NCI-H1092 (cell line): Measurements from ENCODE around the gene ANKRD13B.

Experiments used
- DNase-seq: peaks from one replicate; lab custom pipeline; 2025; lab: John Stamatoyannopoulos, UW

ANKRD13B gene

DNA sequence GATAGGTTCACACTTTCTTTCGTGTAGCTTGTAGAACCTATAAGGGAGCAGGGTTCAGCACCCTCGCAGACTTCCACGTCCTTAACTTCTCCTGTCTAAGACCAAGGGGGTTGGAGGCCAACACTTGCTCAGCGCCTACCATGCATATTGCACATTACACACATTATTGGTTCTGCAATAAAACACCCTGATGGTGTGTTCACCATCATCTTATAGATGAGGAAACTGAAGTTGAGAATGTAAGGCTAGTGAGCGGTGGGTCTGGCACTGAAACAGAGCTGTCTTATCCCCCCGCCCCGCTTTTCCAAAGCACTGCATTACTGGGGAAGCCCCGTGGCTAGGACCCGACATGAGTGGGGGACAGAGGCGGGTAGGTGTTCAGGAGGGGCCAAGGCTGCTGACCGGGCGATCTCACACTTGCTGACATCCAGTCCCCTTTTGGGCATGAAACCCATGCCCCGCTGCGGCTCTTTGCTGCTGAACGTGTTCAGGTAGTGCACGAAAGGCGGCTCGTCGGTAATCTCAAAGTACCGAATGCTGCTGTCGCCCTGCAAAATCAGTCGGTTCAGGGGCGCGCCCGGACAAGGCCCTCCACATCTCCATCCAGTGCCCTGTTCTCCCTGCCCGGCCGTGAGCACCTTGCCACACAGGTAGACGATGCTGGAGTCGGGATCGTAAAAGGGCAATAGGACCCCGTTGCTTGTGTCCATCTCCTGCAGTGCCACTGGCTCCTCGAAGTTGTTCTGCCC lies 23.5 kb downstream of the ANKRD13B start:
- no peak for DNase-seq

DNA sequence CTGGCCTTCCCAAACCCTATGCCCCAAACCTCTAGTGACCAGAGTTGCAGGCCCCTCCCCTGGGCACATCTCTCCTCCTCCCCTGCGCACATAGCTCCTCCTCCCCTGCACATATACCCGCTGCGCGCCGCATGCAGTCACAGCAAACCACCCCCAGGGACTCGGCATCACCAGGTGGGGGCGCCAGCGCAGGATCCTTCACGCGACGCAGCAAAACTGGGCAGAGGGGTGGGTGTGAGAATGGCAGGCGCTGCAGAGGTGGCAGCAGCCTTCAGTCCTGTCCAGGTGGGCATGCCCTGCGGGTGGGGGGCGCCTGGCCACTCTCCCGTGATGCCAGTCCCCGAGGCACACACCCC lies 24.2 kb downstream of the ANKRD13B start:
- peak; percentile 68 for DNase-seq

DNA sequence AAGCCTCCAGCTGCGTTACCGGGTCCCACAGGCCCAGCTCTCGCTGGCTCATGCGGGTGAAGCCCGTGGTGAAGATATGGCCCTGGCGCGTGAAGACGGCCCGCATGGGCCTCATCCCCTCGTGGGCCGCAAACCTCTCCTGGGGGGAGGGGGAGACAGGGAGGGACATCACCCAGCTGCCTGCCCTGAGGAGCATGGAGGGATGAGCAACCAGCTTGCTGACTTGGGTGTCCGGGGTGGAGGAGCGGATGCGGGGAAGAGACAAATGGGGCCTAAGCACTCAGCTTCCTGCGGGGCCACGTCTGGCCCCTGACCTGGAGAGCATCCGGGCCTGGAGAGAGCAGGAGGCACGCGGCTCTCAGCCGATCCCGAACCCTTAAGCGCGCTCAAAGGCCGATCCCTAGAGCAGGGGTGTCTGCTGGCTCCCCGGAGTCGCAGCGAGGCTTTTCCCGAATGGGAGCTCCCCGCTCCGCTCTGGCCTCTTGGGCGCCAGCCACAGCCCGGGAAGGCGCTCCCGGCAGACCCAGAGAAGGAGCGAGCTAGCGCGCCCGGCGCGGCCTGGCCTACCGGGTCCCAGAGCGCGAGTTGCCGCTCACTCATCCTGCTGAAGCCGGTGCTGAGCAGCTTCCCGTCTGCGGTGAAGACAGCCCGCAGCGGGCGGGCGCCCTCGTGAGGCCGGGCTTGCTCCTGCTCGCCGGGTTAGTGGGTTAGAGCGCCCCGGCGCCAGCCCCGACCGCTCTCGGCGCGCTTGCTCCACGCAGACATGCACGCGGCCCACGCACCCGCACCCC lies 24.7 kb downstream of the ANKRD13B start:
- peak; percentile 32 for DNase-seq

DNA sequence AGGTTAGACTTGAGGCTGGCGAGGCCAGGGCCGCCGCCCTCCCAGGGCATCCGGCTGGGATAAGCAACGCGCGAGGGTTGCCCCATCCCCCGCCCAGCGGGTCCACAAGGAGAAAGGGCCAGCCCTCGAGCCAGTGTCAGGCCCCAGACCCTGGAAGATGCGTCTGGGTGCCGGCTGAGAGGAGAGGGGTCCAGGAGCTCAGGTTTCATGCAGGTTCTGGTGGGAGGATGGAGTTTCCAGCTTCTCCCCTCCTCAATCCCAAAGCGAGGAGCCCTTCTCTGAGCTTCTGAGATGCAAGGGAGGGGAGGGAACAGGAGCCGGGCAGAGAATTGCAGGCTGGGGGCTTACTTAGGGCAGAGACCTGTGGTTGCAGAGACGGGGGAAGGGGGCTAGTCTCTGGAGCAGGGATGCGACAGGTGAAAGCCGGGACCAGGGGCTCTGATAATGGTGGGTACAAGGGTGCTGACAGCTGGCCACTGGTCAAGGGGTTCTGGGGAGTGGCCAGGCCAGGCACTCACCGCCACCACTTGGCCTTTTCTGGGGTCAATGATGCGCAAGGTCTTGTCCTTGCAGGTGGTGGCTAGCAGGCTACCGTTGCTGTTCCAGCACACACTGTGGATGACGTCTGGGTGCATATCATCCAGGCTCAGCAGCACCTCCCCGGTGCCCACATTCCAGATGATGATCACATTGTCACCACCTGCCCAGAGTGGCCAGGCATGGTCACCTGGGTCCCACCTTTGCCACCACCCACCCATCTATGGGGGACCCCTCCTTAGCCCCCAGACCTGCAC lies 25.5 kb downstream of the ANKRD13B start:
- no peak for DNase-seq

DNA sequence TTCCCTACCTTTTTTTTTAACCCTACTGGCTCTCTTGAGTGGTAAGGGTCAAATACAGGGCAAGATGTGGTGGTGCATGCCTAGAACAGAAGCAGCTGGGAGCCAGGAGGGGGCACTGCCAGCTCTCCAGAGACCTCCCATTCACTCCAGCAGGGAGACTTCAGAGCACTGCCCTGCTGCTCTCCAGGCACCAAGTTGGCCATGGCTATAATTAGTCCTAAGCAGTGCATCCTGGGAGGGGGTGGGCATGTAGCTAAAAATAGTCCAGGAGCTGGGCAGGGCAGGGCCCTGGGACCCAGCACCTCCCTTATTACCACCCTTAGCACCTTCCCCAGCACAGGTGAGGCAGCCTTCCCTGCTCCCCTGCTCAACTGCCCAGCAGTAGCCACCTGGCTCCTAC lies 26.3 kb downstream of the ANKRD13B start:
- no peak for DNase-seq

DNA sequence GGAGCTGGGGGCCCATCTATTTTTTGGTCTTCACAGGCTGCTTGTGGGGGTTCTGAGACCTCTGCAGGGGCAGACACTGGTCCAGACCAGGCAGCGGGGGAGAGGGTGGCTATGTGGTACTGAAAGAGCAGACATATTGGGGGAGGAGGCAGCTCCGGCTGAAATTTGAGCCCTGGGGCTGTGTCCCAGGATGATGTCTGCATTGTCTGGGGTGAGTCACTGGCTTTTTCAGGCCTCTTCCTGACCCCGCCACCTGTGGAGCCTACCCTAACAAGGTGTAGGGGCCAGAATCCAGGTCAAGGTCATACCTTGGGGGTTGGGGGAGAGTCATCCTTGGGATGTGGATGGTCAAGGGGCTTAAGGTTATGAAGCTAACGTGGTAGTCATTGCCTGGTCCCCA lies 27.3 kb downstream of the ANKRD13B start:
- DNase-seq: no peak

DNA sequence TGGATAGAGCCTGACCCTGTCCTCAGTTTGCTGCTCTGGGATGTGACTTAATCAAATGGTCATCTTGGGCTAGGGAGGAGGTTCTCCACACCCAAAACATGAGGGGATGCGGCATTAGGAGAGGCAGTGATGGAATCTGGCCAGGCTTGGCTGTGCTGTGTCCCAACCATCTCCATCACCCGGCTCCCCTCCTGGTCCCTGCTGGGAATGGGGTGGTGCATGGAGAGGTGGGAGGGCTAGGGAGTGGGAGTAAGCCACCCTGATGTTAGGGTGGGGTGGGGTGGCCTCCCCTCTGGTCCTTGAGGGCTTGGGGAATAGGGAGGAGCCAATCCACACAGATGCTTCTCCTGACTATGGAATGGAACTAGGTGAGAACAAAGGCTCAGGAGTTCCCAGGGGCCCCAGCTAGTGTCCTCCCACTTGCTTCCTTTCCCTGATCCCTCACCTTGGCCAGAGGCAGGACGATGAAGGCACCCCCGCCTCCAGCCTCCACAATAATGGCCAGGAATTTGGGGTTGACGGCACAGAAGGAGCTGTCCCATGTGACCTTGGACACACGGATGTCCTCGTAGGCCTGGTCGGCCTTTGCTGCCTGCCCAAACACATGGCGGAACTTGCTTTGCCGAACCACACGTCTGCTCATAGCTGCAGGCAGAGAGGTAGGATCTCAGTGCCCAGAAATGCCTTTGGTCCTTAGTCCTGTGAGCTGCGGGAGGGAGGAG lies 28.0 kb downstream of the ANKRD13B start:
- no peak for DNase-seq

DNA sequence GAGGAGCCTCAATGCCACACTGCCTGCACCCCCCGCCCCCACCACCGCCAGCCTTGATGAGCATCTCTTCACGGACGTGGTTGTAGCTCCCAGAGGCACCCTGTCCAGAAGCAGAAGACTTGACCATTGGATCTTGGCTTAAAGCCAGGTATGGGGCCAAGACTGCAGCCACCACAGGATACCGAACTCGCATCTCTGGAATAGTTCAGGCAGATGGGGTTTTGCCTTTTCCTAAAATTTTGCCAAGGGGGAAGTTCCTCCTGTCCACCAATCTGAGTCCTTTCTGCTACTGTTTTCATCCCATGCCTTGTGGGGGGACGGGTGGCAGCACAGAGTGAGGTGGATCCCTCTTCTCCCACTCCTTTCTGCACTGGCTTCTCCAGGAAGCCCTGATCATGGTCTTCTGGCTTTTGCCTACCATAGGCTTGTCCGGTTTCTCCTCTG lies 28.8 kb downstream of the ANKRD13B start:
- no peak for DNase-seq

DNA sequence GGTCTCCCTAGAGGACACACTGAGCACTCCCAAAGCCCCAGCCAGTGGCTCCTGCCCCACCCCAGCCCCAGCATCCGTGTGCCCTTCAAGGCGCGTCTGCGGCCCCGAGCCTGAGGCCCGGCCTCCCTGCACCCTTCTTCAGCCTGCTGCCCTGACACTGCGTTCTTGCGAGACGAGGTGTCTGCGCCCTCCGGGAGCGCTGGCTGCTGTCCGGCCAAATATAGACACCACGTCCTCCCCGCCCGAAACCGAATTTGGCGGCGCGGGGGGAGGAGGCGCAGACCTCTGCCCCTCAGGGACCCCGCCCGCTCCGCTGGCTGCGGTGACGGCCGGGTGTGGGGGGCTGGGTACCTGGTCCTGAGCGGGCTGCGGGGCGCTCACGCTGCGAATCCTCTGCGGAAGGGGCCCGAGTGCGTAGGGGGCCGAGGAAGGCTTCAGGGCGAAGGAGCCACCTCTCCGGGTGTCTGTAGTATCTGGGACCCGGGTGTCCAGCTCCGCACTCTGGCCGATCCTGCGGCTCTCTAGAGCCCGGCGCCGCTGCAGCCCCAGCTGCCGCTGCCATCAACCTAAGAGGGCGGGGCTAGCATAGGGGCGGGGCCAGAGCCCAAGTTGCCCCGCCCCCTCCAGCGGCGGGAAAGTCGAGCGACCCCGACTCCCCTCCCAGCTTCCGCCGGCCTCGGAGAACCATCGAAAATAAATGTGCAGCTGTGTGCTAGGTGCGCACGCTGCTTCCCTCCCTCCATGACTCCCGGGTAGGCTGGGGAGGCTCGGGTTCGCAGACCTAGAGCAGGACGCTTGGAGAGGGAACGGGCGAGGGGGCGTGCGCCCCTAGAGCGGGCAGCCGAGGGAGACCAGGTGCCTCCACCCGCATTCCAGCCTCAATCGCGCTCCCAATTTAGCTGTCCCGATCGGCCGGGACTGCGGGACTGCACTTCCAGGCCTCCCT lies 29.7 kb downstream of the ANKRD13B start, which contains the start of gene CORO6:
TSS of gene CORO6 (minus strand) at position 576 of the 946 bp plus-strand sequence. CDS start 1,491 bp downstream, outside the sequence.
- peak; percentile 42 for DNase-seq

DNA sequence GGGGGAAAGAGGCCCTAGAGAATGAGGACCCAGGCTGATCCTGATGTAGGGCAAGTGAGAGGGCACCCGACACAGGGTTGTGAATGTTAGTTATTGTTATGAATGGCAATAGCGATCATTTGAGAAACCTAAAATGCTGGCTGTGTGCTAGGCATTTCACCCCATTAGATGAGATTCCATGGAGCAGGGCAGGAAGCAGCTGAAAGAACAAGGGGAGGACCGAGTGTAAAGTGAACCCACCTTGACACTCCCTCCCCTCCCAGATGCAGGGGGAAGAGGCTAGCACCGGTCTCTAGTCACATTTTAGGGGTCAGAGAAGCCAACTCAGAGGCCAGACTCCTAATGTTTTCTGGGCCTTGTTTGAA lies 30.3 kb downstream of the ANKRD13B start:
- DNase-seq: no peak

DNA sequence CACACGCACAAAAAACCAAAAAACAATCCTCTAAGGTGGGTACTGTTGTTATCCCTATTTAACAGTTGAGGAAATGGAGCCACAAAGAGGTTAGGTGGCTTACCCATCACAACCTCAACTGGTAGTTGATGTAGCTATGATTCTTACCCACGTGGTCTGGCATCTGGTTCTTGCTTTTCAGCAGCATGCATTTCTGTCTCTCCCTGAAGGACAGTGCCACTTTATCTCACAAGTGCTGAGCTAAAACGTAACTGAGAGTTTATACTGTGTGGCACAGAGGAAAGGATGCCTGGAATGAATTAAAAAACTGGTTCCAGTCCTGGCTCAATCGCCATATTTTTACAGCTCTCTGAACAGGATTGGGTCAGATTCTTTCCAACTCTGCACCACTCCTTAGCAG lies 31.7 kb downstream of the ANKRD13B start:
- no peak for DNase-seq

DNA sequence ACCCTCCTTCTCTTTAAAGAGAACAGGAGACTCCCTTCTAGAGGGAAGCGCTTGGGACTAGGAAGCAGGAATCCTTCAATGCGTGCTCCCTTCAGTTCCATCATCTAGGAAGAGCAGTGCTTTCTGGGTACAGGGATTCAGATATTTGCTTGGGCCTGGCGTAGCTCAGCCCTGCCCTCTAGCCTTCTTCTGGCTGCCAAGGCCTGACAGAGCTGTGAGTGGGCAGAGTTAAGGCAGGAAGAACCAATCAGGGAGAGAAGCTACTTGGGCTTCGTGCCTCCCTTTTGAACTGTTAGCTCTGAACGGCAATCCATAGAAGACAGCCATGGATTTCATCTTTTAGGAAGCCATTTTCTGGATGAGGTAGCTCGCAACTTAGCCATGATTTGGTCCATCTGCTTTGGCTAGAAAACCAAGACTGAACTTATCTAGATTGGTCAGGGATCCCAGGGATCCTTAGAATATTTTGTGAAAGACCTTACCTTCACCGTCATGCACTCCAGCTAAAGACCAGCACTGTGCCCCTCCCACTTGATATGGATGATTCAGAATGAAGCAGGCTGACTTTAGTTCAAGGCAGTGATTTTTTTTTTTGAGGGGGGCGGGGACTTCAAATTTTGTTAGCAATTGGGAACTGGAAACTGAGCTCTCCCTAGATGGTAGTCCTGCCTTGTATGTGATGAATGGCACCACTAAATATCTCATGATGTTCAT lies 32.3 kb downstream of the ANKRD13B start:
- DNase-seq: no peak

DNA sequence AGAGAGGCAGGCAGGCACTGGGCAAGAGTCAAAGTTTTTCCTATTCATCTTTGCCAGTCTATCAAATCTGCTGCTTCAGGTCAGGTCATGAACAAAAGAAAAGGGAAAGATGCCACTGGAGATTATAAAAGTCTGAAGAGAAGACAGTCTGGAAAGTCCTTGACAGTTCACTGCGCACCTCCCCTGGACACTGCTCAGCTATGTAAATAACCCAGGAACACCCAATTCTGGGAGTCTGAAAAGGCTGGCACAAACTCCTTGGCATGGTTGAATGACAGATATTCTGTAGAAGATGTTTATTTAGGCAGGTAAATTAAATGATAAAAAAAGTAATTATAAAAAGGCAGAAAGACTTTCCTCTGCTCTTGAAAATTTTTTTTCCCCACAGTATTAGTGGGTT lies 35.0 kb downstream of the ANKRD13B start:
- no peak for DNase-seq

DNA sequence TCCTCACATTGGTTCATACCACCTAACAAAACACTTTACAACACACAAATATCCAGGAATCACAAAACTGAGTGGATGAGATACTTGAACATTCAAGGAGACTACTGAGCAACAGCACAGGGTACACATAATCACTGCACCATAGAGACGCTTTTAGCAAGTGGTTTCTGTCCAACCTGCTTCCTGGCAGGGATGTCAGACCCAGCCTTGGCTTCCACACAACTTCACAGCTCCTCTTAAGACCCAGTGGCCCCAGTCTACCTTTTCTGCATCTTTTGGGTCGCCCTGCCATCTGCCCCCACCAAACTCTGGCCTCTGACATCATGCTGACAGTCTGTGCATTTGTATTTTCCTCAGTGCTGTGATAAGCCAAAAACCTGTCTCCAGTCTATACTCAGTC lies 35.7 kb downstream of the ANKRD13B start:
- no peak for DNase-seq

DNA sequence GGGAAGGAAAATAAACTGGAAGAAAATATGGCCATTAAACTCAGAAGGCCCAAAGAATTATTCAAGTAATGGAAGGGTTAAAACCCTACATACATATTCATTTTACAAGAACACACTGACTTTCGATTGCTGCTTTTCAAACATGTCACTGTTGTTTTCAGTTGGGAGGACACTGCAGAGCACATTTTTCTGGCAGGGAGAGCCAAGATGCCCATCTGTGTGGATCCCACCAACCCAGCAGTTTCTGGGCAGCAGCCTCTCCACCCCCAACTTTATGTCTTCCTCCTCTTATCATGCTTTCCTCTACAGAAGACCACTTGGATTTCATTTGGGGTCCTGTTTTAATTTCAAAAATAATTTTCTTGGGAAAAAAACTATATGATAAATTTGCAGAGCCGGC lies 36.9 kb downstream of the ANKRD13B start:
- no peak for DNase-seq

DNA sequence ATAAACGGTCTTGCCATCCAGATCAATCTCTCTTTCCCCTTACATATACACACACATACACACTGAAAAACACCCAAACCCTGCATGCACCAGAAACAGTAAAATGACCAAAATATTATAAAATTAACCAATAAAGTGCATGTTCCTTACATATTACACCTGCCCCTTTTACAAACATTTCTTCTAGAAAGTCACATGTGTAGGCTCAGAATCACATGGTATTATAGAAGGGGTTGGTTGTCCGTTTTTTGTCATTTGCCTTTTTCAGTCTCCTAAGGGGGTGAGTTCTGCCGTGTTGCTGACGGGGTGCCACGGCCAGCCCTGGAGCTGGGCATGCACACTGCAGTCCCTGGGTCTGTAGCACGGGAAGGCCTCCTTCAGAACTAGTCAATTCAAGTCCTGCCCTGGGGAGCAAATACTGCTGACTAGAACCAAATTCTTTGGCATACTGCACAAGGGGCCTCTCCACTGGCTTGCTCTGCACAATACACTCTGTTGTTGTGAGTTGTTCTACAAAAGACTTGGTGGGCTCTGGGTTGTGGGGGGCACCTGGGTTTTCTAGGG lies 37.8 kb downstream of the ANKRD13B start:
- DNase-seq: no peak

DNA sequence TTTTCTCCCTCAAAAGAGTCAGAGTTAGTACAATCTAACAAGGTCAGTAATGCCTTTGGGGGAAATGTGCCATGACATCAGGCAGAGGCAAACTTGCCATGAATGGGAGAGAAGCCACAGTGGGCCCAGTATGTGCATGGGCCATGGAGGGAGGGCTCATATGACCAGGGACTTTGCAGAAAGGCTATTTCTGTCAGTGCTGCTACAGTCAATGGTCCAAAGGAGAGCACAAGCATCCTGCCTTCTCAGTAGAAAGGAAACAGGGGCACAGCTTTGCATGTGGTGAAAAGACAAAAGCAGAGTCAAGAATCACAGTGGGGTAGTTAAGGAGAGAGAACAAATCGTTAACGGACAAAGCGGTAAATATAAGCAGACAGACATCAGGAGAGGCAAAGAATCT lies 41.0 kb downstream of the ANKRD13B start:
- DNase-seq: no peak

DNA sequence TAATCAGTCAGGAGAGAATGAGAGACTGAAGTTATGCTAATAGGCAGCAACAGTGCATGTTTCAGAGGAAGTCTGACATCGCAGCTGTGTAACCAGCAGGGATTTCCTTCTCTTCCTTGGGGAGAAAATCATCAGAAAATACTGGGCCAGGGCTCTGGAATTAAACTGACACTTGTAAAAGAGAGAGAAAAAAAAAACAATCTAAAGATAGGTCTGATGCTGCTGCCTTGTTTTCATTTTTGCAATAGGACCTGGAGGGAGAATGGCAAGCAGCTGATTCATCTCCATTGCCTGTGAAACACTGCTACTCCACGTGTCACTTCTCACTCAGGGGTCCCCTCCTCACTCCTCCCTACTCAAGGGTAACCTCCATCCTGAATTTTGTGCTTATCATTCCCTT lies 47.5 kb downstream of the ANKRD13B start:
- no peak for DNase-seq

DNA sequence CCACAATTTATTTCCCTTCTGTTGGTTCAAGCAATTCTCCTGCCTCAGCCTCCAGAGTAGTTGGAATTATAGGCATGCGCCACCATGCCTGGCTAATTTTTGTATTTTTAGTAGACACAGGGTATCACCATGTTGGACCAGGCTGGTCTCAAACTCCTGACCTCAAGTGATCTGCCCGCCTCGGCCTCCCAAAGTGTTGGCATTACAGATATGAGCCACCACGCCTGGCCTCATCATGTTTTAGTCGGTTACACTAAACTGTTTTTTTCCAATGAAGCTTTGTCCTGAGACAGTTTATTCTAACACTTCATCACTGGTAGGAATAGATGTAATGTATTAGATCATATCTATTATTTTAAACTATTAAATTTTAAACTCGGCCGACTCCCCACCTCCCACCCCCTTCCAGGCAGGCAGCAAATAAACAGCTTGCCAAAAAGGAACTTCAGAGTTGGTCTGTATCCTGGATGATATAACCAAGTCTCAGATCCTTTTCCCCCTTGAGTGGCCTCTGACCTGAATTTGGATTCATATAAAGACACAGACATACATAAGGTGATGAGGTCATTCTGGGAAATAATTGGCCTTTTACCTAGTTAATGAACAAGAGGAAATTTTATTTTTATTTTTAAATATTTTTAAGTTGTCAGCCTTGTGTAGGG lies 48.2 kb downstream of the ANKRD13B start:
- no peak for DNase-seq
